NCI-H1436 (cell line): ENCODE measurements around the gene BHLHE23.
A peak's percentile ranks its signal among the peaks of the same experiment; 100 is the strongest.

Source experiments
- DNase-seq: peaks from one replicate; lab custom pipeline; 2025; lab: John Stamatoyannopoulos, UW

The BHLHE23 gene

DNA sequence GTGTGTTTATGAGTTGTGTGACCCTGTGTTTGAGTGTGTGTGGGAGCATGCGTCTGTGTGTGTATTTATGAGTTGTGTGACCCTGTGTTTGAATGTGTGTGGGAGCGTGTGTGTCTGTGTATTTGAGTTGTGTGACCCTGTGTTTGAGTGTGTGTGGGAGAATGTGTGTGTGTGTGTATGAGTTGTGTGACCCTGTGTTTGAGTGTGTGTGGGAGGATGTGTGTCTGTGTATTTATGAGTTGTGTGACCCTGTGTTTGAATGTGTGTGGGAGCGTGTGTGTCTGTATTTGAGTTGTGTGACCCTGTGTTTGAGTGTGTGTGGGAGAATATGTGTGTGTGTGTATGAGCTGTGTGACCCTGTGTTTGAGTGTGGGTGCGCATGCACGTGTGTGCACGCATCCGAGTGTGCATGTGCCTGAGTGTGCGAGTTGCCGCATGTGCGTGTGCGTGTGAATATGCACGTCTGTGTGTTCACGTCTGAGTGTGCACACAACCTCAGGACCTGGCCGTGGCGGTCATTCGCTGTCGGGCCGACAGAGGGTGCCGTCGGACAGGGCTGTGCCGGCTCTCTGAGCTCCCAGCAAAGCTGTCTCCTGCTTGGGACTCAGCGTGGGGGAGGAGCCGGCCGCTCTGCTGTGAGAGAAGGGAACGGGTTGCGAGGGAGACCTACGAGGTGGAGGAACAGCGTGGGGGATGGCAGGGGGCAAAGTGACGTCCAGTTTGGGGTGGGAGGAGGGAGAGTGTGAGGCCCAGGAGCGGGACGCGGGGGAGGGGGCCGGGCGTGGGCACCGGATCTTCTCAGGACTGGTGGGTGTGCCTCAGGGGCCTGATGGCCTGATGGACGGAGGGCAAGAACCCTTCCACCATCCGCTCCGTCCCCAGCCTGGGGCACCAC is 34.6 kb downstream of the BHLHE23 start:
- peak; percentile 77 for DNase-seq

- DNase-seq, result no peak
Measured at GRCh38 chr20:62971211-62971949, 35.4 kb downstream of the BHLHE23 start.

- no peak for DNase-seq
Measured at GRCh38 chr20:62970307-62971210, 36.2 kb downstream of the BHLHE23 start.

- no peak for DNase-seq
Measured at GRCh38 chr20:62969939-62970306, 36.8 kb downstream of the BHLHE23 start.

DNA sequence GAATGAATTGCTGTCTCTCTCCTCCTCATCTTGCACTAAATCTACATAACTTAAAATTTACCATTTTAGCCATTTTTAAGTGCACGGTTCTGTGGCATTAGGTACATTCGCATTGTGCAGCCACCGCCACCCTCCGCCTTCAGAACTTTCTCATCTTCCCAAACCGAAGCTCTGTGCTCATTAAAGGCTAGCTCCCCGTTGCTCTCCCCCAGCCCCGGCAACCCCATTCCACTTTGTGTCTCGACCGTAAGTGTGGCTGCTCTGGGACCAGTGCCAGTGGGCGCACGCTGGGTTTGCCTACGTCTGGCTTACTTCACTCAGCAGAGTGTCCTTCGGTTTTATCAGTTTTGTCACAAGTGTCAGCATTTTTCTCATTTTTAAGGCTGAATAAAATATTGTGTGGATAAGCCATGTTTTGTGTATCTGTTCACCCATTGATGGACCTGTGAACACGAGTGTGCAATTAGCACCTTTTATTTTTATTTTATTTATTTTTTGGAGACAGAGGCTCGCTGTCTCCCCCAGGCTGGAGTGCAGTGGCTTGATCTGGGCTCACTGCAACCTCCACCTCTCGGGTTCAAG is 37.5 kb downstream of the BHLHE23 start:
- no peak for DNase-seq

- DNase-seq, result no peak
Measured at GRCh38 chr20:62968378-62969178, 38.2 kb downstream of the BHLHE23 start.

- DNase-seq, result no peak
Measured at GRCh38 chr20:62967628-62968351, 39.0 kb downstream of the BHLHE23 start.

GRCh38 chr20:62967149-62967501 is 39.6 kb downstream of the BHLHE23 start:
- DNase-seq, result no peak

GRCh38 chr20:62966212-62967148 is 40.3 kb downstream of the BHLHE23 start:
- no peak for DNase-seq

GRCh38 chr20:62965363-62965771 is 41.4 kb downstream of the BHLHE23 start:
- DNase-seq, result no peak

GRCh38 chr20:62964700-62965099 is 42.1 kb downstream of the BHLHE23 start:
- DNase-seq, result no peak

DNA sequence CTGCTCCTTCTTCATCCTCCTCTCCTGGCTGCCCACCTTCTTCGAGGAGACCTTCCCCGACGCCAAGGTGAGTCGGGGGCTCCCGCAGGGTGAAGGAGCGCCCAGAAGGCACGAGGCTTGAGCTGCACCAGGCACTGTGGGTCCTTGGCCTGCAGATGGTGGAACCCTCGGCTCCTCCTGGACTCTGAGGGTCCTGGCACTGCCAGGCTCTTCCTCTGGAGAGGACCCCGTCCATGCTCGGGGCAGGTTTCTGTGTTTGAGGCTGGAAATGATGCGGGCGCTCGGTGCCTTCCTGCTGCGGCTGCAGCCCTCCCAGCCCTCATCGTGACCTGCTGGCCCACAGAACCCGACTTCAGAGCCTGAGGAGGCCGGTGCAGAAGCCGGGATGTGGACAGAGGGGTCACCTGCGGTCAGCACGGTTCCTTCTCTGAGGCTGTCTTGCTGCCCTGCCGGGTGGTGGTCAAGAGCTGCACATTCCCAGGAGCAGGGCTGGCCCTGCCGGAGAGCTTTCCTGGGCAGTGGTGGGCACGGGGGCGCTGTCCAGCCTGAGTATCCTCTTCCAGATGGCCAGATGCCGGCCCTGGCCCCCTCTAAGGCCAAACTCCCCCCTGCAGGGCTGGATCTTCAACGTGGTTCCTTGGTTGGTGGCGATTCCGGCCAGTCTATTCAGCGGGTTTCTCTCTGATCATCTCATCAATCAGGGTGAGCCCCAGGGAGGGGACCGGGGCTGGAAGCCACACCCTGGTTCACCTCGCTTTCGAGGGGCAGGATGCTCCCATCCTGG is 43.0 kb downstream of the BHLHE23 start:
- DNase-seq, result no peak

DNA sequence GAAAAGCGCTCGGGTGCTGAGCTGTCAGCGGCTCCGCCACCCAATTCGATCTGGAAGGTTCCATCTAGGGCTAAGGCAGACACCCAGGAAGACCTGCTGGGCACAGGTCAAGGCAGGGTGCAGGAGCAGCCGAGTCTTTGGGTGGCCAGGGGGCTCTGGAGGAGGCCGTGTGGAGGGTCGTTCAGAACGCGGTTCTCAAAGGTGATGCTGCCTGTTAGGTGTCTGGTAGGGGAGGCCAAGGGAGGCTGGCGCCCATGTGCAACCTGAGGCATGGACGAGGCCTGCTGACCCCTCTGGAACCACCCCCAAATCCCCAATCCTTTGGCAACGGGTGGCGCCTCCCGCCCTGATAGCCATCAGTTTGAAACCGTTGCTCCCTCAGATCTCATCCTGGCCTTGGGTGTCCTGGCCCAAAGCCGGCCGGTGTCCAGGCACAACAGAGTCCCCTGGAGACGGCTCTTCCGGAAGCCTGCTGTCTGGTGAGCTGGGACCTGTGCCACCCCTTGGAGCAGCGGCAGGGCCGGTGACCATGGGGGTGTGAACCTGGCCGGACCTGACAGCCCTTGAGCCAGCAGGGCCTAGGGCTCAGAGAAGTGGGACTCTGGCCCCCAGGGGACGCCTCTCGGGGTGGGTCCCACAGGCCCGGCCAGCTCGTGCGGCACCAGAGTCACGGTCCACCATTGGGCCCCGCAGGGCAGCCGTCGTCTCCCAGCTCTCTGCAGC is 43.7 kb downstream of the BHLHE23 start:
- DNase-seq, result no peak

DNA sequence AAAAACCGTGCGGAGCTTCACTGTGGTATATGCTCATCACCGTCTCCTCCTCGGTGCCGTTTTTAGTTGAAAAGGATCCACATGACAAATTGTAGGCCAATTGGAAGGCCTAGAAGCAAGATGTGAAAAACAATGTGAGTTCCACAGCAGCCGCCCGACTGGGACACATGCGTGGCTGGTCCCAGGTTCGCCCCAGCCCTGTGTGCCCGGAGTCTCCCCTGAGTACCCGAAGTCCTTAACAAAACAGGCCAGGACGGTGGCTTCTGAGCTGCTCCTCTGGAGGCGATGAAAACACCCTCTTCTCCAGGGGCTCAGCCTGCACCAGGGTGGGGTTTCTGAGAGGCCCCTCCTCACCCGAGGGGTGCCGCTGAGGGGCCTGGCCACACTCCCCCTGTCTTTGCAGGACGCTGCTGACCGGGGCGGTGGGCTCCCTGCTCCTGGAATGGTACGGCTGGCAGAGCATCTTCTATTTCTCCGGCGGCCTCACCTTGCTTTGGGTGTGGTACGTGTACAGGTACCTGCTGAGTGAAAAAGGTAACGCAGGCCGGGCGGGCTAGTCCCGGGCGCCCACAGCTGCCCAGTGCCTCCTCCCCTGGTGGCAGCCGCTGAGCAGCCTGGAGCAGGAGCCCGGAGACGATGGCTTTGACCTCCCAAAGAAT is 44.4 kb downstream of the BHLHE23 start:
- no peak for DNase-seq

- no peak for DNase-seq
Measured at GRCh38 chr20:62961799-62962198, 45.0 kb downstream of the BHLHE23 start.

GRCh38 chr20:62961310-62961783 is 45.4 kb downstream of the BHLHE23 start:
- DNase-seq, result no peak
